HG03457 (cell line): ENCODE results near the gene KLHL12.
"Not testable (repeated sequence)": the region's sequence is repeated elsewhere in the genome, so short reads cannot be mapped to it uniquely, and the experiment has no call there.

Source experiments
- ATAC-seq: cut with Tn5 transposase; IDR thresholded peaks from one replicate; pipeline ENCODE4 v1.9.1; 2021; ENCODE audit warnings: moderate number of reproducible peaks; ENCODE audit not compliant: unreplicated experiment

The KLHL12 gene

DNA sequence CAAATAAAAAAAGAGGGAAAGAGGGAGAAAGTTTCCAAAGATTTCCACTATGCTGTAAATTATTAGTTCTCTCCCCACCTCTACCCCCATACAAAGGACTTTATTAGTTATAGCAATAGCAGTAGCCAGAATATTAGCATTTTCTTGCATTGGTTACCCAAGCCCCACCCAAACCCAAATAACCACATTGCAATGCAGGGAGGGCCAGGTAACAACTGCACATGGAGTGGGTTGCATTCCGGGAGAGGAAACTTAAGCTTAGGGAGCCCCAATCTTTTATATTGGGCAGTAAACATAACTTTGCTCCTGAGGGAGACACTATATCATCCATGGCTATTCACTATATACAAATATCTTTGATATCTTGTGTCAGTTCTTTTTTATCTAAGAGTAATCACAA is 25.1 kb upstream of the KLHL12 start:
- ATAC-seq = no peak

DNA sequence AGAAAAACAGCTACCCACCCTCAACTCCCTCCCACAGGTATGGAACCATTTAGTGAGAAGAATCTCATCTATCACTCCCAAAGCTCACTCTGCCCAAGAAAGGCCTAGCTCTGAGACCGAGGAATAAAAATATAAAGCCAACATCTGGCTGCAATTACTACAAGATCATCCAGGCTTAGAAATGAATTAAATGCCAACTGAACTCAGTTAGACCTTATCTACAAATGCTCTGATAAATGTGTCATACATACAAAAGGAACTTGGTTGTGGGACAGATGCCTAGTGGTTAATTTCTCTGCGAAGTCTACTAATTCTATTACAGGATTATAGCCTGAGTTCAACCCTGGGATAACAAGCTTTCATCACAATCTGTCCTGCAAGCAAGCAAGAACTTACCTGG is 24.4 kb upstream of the KLHL12 start:
- no peak for ATAC-seq

DNA sequence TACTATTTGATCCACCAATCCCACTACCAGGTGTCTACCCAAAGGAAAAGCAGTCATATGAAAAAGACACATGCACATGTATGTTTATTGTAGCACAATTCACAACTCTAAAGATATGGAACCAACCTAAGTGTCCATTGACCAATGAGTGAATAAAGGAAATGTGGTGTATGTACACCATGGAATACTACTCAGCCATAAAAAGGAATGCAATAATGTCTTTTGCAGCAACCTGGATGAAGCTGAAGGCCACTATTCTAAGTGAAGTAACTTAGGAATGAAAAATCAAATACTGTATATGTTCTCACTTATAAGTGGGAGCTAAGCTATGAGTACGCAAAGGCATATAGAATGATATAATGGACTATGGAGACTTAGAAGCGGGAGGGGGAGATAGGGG is 18.4 kb upstream of the KLHL12 start:
- no peak for ATAC-seq

DNA sequence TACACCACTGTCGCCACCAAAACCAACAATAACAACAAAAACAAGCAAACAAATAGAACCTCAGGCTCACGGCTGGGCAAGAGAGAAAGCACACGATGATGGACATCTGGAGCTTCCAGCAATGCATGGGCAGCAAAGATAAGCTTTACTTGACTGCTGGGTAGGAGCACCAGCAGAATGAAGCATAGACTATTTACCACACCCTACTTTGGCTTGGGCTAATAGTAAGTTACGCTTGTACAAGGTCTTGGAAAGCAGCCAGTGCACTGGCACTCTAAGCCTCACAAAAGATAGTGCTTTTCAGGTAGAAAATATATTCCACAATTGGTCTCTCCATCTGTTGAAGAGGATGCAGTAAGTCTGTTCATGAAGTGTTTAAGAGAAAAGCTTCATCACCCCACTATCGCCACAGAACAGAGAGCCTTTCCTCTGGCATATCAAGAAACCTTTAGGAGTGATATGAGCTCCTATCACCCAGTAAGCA is 17.4 kb upstream of the KLHL12 start:
- no peak for ATAC-seq

DNA sequence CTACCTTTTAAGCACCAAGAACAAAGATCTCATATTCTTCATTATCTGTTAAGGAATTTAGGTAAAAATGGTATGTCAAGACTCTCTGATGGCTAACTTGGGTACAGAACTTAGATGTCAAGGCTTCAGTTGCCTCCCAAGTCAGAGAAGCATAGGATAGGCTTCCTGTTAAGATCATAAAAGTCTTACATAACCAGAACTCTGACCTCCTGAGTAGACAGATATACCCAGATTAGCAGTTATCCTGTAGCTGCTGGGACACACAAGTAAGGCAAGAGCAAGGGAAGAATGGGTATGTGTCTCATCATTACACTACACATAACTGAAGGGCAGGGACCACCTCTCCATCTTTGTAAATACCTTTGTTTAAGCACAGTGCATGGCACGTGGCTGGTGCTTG is 15.4 kb upstream of the KLHL12 start:
- no peak for ATAC-seq

DNA sequence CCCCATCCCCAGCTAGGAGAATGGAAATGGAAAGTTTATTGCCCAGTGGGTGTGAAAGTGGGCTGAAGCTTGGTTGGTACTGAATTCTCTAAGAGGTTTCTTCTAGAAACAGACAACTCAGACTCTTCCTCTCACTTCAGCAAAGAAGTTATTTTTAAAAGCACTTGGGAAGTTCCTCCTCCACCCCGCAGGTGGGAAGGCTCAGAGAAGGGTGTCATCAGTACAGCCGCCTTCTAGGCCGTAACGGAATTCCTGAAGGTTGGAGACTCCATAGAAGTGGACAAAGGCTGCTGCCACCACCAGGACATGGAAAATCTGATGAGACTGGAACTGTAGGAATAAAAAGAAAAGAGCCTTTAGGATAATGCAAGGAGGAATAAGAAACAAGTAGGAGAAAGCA is 14.3 kb upstream of the KLHL12 start:
- ATAC-seq = no peak

DNA sequence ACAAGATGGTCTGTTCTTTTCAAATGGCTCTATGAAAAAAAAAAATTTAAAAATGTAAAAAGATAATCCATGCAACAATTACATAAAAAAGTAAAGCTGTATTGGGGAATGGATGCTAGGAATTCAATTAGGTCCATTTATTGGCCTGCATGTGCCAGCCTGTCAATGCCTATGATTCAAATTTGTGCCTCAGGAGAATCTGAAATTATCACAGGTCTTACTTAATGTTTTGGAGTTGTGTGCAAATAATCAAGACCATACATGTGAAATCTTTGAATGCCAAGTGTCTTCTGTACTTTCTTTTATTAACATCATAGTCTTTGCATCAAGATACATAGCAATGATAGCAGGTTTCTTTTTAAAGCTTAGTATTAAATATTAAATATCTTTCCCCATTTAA is 13.5 kb upstream of the KLHL12 start:
- ATAC-seq = no peak

DNA sequence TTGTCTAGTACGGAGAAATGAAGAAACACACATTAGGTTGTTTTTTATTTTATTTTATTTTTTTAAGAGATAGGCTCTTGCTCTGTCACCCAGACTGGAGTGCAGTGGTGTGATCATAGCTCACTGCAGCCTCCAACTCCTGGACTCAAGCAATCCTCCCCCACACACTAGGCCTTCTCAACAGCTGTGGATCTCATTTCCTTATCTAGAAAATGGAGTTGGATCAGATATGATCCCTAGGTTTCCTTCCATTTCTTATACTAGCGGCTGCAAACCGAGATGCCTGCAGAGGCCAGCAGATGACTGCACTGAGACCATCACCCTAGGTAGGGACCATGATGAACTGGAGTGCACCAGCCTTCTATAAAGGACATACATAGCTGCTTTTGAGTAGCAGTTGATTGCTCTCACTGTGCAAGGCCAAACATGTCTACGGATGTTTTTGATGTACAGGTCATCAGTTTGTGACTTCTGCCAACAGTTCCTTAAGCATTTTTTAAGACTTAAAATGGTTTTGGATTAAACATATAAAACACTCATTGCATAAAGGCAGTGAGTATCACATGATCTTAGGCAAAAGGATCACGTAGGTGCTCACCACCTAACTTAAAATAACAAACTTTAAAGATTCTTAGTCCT is 11.4 kb upstream of the KLHL12 start:
- ATAC-seq = no peak

DNA sequence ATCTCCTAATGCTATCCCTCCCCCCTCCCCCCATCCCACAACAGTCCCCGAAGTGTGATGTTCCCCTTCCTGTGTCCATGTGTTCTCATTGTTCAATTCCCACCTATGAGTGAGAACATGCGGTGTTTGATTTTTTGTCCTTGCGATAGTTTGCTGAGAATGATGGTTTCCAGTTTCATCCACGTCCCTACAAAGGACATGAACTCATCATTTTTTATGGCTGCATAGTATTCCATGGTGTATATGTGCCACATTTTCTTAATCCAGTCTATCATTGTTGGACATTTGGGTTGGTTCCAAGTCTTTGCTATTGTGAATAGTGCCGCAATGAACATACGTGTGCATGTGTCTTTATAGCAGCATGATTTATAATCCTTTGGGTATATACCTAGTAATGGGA is 9.4 kb upstream of the KLHL12 start:
- ATAC-seq = not testable (repeated sequence)

DNA sequence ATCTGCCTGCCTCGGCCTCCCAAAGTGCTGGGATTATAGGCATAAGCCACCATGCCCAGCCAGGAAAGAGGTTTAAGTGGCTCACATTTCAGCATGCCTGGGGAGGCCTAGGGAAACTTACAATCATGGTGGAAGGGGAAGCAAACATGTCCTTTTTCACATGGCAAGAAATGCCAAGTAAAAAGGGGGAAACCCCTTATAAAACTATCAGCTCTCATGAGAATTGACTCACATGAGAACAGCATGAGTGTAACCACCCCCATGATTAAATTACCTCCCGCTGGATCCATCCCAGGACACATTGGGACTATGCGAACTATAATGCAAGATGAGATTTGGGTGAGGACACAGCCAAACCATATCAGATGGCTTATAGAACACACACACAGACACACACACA is 8.8 kb upstream of the KLHL12 start:
- no peak for ATAC-seq

DNA sequence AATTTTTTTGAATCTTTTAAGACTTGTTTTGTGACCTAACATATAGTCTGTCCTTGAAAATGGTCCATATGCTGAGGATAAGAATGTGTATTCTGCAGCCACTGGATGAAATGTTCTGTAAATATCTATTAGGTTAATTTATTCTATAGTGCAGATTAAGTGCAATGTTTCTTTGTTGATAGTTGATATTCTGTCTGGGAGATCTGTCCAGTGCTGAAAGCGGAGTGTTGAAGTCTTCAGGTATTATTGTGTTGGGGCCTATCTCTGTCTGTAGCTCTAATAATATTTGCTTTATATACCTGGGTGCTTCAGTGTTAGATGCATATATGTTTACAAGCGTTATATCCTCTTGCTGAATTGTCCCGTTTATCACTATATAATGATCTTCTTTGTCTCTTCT is 7.7 kb upstream of the KLHL12 start:
- ATAC-seq = no peak

DNA sequence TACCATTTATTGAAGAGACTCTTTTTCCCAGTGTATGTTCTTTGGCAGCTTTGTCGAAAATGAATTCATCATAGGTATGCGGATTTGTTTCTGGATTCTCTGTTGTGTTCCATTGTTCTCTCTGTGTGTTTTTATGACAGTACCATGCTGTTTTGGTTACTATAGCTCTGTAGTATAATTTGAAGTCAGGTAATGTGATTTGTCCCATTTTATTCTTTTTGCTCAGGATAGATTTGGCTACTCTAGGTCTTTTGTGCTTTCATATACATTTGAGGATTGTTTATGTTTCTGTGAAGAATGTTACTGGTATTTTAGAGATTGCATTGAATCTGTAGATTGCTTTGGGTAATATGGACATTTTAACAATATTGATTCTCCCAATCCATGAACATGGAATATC is 5.4 kb upstream of the KLHL12 start:
- ATAC-seq = no peak

DNA sequence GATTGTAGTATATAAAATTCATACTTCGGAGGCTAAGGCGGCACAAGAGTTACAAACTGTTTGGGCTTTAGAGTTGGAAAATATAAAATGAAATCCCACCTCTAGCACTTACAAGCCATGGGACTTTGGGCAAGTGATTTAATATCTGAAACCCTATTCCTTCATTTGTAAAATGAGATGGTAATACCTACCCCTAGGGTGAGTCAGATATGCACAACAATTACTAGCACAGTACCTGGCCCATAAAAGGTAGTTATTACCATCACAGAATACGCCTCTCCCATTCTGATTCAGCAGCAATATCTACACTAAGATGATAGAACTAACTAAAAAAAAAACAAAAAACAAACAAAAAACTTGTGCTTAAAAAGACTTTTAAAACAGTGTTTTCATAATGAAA is 3.5 kb downstream of the KLHL12 start:
- no peak for ATAC-seq

DNA sequence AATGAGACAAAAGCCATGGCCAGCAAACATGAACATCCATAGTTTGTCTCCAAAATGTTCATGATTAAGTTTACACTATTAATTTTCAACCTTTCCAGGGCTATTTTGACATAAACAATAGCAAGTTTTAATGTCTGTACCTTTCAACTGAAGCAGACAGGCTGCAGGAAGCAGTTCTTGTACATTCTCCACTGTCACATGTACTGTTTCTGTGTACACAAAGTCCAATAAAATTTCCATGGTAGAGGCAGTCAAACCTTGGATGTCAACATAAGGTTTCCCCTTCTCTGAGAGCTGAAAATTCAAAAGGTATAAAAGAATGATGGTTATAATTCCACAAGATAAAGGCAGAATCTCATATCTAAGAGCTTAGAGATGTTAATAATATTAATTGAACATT is 7.4 kb downstream of the KLHL12 start:
- no peak for ATAC-seq

DNA sequence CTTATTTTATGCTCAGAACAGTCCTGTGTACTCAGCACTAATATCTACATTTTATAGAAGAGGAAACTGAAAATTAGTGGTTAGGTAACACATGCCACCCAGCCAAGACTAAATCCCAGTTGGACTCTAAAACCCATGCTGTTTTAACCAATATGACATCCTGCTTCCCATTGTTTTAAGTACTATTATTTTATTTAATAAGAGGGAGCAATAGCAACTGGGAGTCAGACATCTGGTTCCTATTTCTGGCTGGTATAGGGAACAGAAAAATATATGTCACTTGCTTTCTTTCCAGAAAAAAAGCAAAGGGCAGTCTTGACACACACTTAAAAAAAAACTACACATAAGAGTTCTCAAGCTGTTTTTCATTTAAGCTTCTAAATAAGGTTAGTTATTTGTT is 11.9 kb downstream of the KLHL12 start:
- no peak for ATAC-seq

DNA sequence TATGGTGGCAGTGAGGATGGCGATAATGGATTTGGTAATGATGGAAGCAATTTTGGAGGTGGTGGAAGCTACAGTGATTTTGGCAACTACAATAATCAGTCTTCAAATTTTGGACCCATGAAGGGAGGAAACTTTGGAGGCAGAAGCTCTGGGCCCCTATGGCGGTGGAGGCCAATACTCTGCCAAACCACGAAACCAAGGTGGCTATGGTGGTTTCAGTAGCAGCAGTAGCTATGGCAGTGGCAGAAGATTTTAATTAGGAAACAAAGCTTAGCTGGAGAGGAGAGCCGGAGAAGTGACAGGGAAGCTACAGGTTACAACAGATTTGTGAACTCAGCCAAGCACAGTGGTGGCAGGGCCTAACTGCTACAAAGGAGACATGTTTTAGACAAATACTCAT is 14.6 kb downstream of the KLHL12 start:
- not testable (repeated sequence) for ATAC-seq

DNA sequence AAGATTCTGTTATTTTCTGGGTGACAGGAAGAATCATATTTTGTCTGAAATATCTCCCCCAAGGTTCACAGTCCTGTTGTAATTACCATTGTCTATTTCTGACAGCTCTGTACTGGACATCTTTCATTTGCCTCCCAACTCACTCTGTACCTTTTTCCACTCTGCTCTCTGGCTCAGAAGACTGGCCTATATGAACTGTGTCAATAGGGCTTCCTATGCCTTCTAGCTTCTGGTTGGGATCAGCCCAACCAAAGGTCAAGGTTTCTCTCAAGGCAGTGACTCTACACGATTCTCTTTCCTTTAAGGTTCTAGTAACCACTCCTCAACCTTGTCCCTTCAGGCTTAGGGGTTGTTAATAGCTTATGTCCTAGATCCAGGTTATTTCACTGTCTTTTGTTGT is 17.5 kb downstream of the KLHL12 start:
- ATAC-seq = no peak

DNA sequence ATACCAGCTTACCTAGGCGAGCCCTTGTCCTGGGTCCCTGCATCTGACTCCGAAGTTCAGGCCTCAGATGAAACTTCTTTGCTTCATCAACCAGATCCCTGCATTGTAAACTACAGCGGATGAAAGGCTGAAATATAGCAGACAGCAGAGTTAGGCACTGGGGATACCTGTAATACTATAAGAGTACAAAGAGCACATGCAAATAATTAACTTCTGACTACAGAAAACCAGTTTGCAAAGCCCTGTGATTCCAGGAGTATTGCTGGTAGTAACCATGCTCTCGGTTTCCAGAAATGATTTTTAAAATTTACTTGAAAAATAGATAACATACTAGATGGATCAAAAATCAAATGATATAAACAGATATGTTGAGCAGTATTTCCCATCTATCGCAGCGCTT is 18.0 kb downstream of the KLHL12 start:
- ATAC-seq = no peak

DNA sequence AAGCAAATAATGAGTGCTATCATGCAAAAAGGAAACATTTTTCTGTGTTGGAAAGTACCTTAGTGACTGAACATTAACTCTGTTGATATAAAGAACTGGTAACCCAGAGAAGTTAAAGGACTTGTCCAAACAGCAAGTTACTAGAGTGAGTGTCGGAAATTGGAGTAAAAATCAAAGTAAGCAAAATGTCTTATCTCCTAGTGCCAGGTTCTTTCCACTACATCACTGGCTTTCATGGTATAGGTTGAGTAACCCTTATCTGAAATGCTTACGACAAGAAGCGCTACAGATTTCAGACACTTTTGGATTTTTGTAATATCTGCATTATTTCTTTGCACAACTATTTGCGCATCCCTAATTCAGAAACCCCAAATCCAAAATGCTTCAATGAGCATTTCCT is 21.7 kb downstream of the KLHL12 start:
- no peak for ATAC-seq

DNA sequence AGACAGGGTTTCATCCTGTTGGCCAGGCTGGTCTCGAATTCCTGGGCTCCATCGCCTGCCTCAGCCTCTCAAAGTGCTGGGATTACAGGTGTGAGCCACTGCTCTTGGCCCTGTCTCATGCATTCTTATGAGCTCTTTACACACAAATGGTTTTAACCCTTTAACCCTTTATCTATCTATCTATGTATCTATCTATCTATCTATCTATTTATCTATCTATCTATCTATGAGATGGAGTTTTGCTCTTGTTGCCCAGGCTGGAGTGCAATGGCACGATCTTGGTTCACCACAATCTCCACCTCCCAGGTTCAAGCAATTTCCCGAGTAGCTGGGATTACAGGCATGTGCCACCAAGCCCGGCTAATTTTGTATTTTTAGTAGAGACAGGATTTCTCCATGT is 23.2 kb downstream of the KLHL12 start:
- ATAC-seq = not testable (repeated sequence)

DNA sequence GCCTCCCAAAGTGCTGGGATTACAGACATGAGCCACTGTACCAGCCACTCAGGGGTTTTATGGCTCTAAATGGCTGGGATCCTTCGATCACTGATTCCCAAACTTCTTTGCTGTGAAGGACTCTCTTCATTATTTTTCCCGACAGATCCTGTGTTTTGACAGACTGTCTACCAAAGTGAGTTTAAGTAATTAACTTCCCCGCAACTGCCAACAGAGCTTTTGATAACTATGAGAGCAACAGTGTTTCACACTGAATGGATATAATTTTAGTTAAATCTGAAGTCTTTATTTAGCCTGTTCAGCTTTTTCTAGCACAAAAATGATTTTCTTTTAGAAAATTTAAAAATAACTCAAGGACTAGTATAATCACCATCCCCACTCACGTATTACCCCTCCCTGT is 25.5 kb downstream of the KLHL12 start:
- ATAC-seq = no peak

DNA sequence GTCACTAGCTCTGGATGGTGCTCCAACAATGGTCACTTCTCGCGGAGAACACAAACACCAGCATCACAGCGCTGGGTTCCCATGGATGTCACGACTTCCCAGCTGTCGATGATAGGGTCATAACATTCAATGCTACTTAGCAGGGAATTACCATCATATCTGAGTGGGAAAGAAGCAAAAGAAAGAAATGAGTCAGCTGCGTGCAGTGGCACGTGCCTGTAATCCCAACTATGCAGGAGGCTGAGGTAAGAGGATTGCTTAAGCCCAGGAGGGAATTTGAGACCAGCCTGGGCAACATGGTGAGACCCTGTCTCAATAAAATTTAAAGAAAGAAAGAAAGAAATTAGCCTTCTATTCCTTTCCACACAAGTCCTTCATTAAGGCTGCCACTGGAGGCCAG is 34.5 kb downstream of the KLHL12 start:
- ATAC-seq = no peak

DNA sequence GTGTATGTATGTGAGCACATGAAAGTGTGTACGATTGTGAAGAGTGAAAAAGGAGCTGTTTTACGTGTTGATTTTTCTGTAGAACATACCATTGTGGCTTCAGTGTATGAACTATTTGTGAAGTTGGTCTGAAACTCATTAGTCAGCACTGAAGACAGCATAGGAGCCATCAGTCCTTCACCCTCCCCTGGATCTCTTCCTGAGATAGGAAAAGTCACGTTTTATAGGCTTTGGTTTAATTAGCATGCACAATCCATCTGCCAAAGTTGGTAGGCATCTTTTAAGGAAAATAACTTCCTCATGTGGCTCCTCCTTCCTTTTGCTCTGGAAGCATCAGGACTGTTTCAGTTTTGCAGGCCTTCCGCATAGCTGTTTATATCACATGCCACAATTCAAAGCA is 36.6 kb downstream of the KLHL12 start:
- no peak for ATAC-seq
